Eye (tissue), 1 donor: Measurements from ENCODE around the gene VAPB.

ENCODE experiments used
- DNase-seq: peaks from one replicate; pipeline ENCODE4 v3.0.0-alpha.2; 2015

VAPB gene

DNA sequence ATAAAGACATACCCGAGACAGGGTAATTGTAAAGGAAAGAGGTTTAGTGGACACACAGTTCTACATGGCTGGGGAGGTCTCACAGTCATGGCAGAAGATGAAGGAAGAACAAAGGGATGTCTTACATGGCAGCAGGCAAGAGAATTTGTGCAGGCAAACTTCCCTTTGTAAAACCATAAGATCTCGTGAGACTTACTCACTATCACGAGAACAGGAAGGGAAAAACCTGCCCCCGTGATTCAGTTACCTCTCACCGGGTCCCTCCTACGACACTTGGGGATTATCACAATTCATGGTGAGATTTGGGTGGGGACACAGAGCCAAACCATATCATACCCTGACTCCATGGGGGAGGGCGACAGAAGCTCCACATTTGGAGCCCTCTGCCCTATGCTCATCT lies 7.4 kb upstream of the VAPB start:
- DNase-seq = no peak

DNA sequence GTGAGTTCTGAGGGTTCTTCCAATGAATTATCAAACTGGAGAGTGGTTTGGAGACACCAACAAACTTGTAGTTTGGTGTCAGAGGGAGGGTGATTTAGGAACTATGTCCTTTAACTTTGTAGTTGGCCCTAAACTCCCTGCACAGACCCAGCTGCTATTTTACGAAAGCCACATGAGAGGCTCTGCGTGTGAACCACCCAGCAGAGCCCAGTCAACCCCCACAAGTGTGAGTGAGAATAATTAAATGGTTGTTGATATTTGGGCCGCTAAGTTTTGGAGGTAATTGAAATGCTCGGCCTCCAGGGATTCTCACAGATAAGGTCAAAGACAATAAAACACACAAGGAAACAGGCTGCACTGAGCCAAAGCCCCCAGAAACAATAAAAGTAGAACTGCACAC lies 6.9 kb upstream of the VAPB start:
- no peak for DNase-seq

- no peak for DNase-seq
Observed at GRCh38 chr20:58384821-58385220, 4.2 kb upstream of the VAPB start.

DNA sequence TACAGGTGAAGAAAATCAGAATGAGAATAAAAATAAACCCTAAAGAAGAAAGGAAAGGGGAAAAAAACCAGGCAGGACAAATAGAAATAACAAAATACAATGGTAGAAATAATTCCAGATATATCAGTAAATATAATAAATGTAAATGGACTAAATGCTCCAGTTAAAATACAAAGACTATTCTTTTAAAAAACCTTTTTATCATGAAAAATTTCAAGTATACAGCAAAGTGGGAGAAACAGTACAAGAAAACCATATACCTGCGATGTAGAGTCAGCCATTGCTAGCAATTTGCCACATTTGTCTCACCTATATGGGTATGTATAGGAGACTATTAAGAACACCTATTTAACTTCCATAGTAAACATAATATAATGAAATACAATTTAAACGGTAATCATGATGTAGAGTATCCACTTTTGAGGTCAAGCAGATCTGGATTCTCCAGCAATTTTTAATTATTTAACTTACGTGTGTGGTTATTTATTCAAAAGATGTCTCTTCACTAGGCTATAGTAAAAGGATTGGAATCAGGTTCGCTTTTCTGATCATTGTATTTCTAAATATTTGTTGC lies 914 bp upstream of the VAPB start:
- DNase-seq = no peak

- DNase-seq = no peak
Observed at GRCh38 chr20:58389324-58389967, 417 bp downstream of the VAPB start.

- no peak for DNase-seq
Observed at GRCh38 chr20:58389968-58390658, 1.1 kb downstream of the VAPB start.

GRCh38 chr20:58390659-58391035 lies 1.6 kb downstream of the VAPB start:
- DNase-seq = no peak

DNA sequence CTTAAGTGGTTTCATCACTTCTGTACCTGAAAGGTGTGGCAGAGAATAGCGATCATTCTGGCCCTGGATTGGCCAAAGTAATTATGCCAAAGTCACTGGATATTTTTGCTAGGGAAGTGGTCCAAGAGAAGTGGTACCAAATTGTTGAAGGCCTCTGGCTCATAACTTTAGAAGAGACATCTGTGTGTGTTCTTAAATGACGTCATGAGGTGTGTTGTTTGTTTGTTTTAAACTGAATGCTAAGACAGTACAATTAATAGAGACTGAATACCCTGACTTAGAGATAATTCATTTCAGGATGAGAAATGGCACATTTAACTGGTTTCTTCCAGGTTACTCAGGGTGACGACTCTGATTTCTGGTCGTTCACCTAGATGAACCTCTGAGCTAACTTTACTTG lies 3.3 kb downstream of the VAPB start:
- no peak for DNase-seq

- no peak for DNase-seq
Observed at GRCh38 chr20:58393299-58393698, 4.3 kb downstream of the VAPB start.

DNA sequence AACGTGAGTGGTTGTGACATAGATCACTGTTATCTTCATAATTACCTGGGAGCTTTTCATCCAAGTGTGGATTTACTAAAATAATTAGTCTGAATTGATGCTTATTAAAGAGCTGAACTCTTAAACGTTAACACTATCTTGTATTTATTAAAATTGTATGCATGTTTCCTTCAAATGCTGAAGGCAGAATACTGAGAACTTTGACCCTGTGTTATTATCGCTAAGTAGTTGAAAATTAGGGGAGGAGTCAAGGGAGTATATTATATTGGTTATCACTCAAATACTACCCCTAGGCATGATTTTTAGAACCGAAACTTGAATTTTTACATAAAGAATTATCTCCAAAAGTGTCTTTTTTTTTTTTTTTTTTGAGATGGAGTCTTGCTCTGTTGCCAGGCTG lies 5.8 kb downstream of the VAPB start:
- no peak for DNase-seq

DNA sequence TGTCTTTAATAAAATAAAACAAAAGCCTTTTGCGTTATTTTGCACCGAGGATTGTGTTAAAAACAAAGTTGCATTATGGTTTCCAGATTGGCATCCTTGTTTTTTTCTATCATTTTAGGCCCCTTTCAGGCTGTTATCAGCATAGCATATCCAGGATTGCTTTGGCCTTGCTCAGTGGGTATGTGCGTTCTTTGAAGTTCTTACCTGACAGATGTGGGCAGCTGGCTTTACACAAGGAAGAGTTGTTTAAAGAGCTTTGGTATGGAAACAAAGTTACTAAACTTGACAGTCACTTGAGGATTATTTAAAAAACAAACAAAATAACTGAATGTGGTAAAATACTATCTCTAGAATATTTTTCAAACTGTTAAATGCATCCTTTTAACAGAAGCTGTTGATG lies 6.6 kb downstream of the VAPB start:
- DNase-seq = no peak

DNA sequence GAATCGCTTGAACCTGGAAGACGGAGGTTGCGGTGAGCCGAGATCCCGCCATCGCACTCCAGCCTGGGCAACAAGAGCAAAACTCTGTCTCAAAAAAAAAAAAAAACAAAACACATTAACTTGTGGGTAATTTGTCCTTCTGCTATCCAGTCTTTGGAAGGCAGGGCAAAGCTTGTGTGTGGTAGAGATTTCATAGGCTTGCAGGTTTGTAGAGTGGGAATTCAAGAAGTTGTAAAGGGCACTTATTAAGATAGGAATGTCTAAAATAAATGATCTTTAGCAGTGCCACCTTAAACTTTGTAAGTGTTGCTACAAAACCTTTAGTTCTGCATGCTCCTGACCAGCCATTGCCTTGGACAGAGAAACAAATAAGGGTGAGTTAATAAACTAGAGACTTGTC lies 8.4 kb downstream of the VAPB start:
- no peak for DNase-seq

DNA sequence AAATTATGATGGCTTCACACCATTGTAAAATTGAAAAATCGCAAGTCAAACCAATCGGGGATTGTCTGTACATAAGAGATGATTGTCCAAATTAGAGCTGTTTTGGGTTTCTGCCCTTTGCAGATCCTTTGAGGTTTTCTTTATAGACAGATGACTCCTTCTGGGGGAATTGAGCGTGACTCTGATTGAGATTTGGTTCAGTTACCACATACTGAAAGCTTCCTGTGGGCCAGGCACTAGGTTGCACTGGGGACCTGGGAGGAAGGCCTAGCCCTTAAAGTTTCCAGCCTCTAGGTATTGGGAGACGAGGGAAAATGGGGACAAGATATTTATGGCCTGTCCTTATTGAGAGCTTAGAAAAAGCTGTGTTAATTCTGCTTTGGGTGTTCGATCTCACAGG lies 9.2 kb downstream of the VAPB start:
- no peak for DNase-seq

DNA sequence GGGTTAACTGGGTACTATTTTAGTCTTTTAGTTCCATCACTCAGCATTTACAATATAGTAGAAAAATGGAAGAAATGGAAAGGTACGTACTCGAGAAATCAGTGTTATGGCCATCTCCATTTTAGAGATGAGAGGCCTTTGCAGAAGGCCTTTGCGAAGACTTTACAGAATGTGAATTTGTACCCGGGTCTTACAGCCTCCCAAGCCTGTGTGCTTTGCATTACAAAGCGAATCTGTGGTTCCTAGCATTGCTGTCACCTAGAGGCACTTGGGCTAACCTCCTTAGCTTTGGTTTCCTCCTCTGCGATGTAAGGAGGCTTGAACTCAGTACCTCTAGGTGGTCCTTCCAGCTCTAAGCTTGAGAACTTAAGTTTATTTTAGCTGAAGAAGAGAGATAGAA lies 10.9 kb downstream of the VAPB start:
- DNase-seq = no peak

DNA sequence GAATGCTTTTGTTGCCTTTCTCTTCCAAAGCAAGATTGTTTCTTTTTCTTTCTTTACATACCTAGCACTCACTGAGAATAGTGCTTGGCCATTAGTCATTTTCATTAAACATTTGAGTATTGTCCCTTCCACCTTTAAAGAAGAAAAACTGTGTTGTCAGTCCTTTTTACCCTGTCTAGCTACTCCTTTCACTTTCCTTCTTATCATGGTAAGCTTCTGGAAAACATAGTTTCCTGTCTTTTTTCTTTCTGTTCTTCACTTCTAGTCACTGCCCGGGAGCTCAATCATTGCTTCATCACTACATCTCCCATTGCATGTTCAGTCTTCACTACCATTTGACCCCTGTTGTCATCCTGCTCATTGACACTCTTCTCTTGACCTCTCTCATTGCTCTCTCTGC lies 12.1 kb downstream of the VAPB start:
- no peak for DNase-seq

DNA sequence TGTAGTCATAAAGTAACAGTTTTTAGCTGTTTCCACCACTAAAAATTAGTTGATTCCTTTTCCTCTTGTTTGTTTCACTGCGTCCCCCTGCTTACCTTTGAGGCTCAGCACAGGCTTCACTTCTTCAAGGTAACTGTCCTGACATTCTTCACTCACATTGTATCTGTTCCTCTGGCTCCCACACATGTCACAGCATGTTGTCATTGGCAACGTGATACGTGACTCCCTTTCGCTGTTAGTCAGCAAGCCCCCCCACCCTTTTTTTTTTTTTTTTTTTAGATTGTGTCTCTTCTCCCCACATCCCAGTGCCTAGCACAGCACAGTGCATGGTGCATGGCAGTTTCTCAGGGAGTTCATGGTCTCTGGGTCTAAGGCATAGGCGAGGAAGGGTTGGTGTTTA lies 13.3 kb downstream of the VAPB start:
- DNase-seq = no peak

- DNase-seq = no peak
Observed at GRCh38 chr20:58402827-58403226, 13.8 kb downstream of the VAPB start.

- no peak for DNase-seq
Observed at GRCh38 chr20:58403272-58403671, 14.2 kb downstream of the VAPB start.

- no peak for DNase-seq
Observed at GRCh38 chr20:58405504-58406291, 16.7 kb downstream of the VAPB start.

DNA sequence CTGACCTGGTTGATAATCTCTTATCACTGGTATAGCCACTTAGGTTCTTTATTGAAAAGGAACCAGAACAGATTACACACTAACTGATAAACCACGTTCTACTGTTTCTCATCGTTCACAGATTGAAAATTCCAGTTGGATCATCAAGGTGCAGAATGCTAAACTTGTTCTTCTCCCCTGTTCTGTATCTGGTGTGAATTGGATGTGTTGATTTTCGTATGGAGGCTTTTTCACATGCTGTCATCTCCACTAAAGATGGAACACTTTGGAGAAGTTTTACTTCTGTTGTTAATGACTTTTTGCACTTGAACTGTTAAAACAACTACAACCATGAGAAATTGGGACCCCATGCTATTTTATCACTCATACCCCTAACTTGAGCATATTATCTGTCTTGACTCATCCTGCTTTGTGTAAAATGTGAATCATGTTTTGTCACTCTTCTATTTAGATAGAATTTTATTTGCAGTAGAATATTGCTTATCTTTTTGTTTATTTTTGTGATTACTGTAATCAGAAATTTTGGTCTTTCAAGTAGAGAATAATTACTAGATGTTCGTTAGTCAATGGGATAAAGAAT lies 17.5 kb downstream of the VAPB start:
- no peak for DNase-seq

- DNase-seq = no peak
Observed at GRCh38 chr20:58407201-58407873, 18.3 kb downstream of the VAPB start.

DNA sequence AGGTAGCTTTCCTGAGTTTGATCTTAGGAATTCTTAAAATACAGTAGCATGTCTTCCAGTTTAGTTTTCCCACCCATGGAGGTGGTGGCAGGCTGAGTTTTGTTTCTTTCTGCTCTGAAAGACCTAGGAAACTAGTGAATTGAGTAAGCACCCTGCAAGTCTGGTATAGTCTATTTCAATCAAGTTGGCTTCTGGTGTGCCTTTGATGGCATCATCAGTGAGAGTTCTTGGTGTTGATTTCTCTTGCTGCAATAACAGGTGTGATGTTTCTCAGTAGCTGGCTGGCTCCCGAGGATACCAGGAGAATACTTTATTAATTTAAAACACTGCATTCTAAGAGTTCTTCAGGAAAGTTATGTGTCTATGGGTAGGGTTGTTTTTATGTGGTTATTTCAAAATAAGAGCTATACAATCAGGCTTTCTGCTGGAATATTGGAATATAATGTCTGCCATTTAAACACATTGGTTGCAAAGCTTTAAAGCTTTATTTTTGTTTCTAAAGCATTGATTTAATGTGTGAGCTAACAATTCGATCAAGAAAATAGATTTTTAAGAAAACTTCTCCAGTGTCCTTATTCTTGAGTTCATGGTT lies 19.0 kb downstream of the VAPB start:
- DNase-seq = no peak
